GM12878 (cell line): Measurements from ENCODE around the gene SLC9C2.
"Not testable (repeated sequence)": the region's sequence is repeated elsewhere in the genome, so short reads cannot be mapped to it uniquely, and the experiment has no call there.

Experiments
- CHD2 ChIP-seq: IDR thresholded peaks from 2 replicates; pipeline ENCODE4 v1.6.1; 2011; ENCODE audit warnings: low read depth, low read length, improper control_type of control experiment, borderline replicate concordance
- EZH2 ChIP-seq: IDR thresholded peaks from 2 replicates; pipeline ENCODE4 v1.6.1; 2012; ENCODE audit warnings: low read depth, mild to moderate bottlenecking, control low read depth, inconsistent platforms, low read length, borderline replicate concordance; ENCODE audit not compliant: control insufficient read depth

DNA sequence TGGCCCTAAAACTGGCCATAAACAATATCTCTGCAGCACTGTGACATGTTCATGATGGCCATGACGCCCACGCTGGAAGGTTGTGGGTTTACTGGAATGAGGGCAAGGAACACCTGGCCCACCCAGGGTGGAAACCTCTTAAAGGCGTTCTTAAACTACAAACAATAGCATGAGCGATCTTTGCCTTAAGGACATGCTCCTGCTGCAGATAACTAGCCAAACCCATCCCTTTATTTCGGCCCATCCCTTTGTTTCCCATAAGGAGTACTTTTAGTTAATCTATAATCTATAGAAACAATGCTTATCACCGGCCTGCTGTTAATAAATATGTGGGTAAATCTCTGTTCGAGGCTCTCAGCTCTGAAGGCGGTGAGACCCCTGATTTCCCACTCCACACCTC is 109.7 kb downstream of the SLC9C2 start:
- not testable (repeated sequence) for TF ChIP-seq EZH2, CHD2
